Dendritic cell treated with granulocyte-macrophage colony-stimulating factor and Interleukin-4, amounts not matched to agents 40 ng/mL and 50 ng/mL, for 4 days (primary cell): ENCODE data around the gene BHMT.

Source experiments
- H3K27ac Mint-ChIP-seq: one replicate; pipeline ENCODE4 v1.8.0; 2022; ENCODE audit warnings: mild to moderate bottlenecking, mixed read lengths
- H3K27me3 Mint-ChIP-seq: one replicate; pipeline ENCODE4 v1.8.0; 2022; ENCODE audit warnings: mild to moderate bottlenecking, mixed read lengths
- H3K36me3 Mint-ChIP-seq: one replicate; pipeline ENCODE4 v1.8.0; 2022; ENCODE audit warnings: low read depth, mixed read lengths
- H3K4me1 Mint-ChIP-seq: one replicate; pipeline ENCODE4 v1.8.0; 2022; ENCODE audit warnings: low read depth, mixed read lengths
- H3K4me3 Mint-ChIP-seq: one replicate; pipeline ENCODE4 v1.8.0; 2022; ENCODE audit warnings: mild to moderate bottlenecking, moderate library complexity, mixed read lengths
- H3K9me3 Mint-ChIP-seq: one replicate; pipeline ENCODE4 v1.8.0; 2022; ENCODE audit warnings: mixed read lengths
- intact Hi-C: fragments of 100-400 bp; cut with micrococcal nuclease; formaldehyde crosslinking; loops from one replicate; pipeline ENCODE4 v1.15.0; 2022

BHMT gene

DNA sequence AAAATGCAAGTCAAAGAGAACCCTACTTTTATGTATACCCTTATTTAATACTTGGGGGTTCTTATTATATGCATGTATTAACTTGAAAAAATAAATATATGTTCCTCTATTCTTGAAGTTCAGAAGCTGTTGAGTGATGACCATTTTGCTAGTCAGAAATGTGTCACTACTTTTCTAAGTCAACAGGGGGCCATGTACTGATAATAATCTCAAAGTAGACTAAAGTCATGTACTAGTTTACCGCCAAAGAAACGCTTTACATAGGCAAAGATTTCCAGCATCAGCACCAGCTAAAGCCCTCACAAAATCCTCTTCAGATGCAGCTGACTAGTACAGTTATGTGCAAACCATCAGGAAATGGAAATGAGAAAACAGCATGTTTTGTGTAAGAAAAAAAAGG, 5.7 kb upstream of the BHMT start:
- Mint-ChIP-seq H3K4me3 (no peak overlapping the region), H3K9me3 (peaks cover 6% of the 10 kb centered on the region)

DNA sequence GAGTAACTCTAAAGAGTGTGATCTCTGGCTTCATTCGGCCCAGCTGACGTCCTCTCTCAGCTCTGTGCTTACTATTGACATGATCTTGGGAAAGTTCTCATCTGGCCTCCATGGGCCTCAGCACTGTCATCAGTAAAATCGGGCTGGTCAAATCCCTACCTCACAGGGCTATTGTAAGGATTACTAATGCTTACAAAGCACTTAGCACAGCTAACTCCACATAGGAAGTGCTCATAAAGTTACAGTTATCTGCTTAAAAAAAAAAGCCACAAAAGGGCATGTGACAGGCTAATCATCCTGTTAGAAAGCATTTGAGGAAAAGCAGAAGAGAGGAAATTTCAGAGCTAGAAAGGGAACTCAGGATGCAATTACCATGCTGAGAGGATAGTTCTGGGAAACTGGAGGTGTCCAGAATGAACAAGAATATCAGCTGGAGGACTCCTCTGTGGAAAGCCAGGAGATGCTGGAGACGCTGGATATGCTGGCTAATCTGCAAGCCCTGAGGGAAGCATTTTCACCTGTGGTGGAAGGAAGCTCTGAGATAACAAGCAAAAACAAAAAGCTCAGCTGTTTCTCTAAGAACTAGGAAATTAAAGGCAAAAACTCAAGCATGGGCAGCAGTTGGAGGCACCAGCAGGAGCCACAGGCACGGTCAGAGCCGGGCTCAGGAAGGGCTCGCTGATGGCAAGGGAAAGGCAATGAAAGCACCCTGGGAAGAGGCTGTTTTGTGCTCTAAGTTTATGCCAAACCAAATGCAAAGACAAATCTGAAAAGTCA, 4.4 kb upstream of the BHMT start:
- intact Hi-C loops, result no loop called here
- H3K27me3 Mint-ChIP-seq, result peaks cover 21% of the 10 kb centered on the region
- H3K27ac Mint-ChIP-seq, result peak overlapping the region; percentile 69
- H3K4me3 Mint-ChIP-seq, result peak overlapping the region; percentile 20
- no peaks in the 10 kb centered on the region for H3K9me3 Mint-ChIP-seq
- peaks cover 30% of the 10 kb centered on the region for H3K4me1 Mint-ChIP-seq
- no peaks in the 10 kb centered on the region for H3K36me3 Mint-ChIP-seq

More for the DNA sequence above, 5.7 kb upstream of the BHMT start:
- Mint-ChIP-seq H3K27ac (peak overlapping the region; percentile 69), H3K4me1 (peaks cover 21% of the 10 kb centered on the region), H3K27me3 (peaks cover 9% of the 10 kb centered on the region), H3K36me3 (no peaks in the 10 kb centered on the region)
- intact Hi-C loops, result no loop called here

- peaks cover 32% of the 10 kb centered on the region for H3K4me1 Mint-ChIP-seq
- H3K36me3 Mint-ChIP-seq, result no peaks in the 10 kb centered on the region
- intact Hi-C loops, result no loop called here
- H3K4me3 Mint-ChIP-seq, result no peak overlapping the region
- peak overlapping the region; percentile 69 for H3K27ac Mint-ChIP-seq
- no peaks in the 10 kb centered on the region for H3K9me3 Mint-ChIP-seq
- H3K27me3 Mint-ChIP-seq, result peaks cover 30% of the 10 kb centered on the region
These were observed 3.5 kb upstream of the BHMT start for GRCh38 chr5:79108086-79108485.

DNA sequence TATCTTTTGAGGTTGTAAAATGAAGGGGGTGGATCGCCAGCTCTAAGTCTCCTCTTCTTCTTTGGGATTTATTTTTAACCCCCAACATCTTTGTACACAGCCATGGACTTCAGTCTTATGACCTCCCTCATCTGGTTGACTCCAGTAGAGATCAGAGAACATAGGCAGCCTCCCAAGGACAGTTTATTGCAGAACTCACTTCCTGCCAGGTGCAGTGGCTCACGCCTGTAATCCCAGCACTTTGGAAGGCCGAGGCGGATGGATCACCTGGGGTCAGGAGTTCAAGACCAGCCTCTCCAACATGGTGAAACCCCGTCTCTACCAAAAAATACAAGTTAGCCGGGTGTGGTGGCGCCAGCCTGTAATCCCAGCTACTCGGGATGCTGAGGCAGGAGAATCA, 2.8 kb upstream of the BHMT start:
- H3K27me3 Mint-ChIP-seq, result peaks cover 30% of the 10 kb centered on the region
- intact Hi-C loops, result no loop called here
- H3K27ac Mint-ChIP-seq, result no peak overlapping the region
- H3K36me3 Mint-ChIP-seq, result no peaks in the 10 kb centered on the region
- H3K4me3 Mint-ChIP-seq, result no peak overlapping the region
- peaks cover 32% of the 10 kb centered on the region for H3K4me1 Mint-ChIP-seq
- H3K9me3 Mint-ChIP-seq, result no peaks in the 10 kb centered on the region

DNA sequence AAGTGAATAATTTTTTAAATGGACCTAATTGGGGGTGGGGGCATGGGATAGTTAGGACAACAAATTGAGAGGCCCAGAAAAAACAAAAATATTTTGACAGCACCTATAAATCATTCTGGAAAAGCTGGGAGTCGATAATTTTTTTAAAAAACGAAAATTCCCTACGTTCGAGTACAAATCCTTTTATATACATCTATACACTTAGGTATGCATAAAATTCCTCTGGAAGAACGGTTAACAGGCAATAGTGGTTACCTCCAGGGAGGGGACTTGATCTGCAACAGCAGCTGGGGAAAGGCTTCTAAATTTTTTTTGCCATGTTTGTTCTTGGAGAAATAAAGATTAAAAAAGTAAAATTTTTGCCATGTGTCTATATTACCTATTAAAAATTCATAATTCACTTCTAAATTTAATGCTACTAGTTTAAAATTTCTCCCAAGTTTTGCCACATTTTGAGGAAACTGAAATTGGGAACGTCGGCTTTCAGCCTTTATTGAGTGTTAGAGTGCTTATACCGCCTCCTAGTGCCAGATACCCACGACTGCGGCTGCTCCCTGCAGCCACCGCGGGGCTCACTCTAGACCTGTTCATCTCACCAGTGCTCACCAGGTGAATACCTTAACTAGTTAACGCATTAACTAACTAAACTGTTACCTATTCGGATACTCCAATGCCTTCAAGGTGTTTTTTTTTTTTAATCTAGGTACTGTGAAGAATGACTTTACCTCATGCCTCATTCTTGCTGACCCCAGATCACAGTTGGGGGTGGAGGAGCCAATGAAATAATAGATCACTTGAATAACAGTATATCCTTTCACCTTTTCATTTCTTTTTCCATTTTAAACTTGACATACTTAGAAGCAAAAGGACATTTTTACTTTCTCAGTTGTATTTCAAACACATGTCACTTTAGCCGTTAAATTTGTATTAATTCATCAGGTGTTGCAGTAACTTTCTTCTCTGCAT, 1.8 kb upstream of the BHMT start:
- H3K36me3 Mint-ChIP-seq, result no peaks in the 10 kb centered on the region

DNA sequence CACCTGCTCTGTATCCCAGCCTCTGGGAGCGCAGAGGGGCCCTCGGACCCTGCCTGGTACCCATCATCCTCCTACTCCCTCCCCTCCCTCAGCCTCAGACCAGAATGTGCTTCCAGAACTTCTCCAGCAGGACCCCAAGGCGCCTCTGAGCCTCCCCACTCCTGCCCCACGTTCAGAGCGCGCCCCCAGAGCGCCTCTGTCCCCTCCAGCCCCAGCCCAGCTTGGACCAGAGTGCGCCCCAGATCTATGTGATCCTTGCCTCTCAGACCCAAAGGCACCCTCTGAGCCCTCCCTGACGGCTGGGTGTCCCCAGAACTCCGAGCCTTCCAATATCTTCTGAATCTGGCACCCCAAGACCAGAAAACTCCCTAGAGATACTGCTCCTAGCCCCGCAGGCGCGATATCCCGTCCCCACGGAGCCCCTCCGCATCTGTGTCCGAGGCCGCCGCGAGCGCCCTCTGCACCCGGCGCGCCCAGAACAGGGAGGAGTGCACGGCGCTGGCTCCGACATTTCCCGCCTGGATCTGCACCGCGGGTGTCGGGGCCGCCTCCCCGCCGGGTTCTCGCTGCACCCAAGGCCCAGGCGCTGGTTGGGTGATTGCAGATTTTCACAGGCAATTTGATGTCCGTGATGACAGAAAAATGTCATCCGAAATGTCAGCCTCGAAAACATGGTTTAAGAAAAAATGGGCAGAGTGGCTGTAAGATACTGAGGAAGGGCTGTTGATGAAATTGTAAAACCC, 522 bp downstream of the BHMT start:
- intact Hi-C loops, result no loop called here

More for the DNA sequence above, 1.8 kb upstream of the BHMT start:
- H3K4me3 Mint-ChIP-seq, result no peak overlapping the region
- H3K27me3 Mint-ChIP-seq, result peaks cover 35% of the 10 kb centered on the region
- H3K27ac Mint-ChIP-seq, result no peak overlapping the region
- intact Hi-C loops, result loop anchor here (1.0 kb wide), 1 partner anchor 85 kb away; no protein-coding TSS in a partner anchor
- no peaks in the 10 kb centered on the region for H3K9me3 Mint-ChIP-seq
- peaks cover 32% of the 10 kb centered on the region for H3K4me1 Mint-ChIP-seq

DNA sequence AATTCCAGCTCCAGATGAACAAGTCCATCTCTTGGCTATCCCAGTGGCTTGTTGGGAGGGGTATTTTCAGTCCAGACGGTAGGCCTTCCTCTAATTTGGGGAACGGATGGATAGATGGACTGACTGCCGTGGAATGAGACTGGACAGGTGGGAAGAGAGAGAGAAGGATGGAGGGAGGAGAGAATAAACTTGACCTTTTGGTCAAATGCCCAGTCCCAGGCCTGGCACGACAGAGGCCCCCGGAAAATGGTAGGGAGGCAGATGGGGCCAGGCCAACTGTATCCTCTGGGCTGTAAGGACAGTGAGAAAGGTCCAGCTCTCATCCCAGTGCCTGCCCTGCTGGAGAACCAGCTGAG, 1.1 kb downstream of the BHMT start:
- H3K4me3 Mint-ChIP-seq, result no peak overlapping the region
- peaks cover 42% of the 10 kb centered on the region for H3K27me3 Mint-ChIP-seq
- intact Hi-C loops, result no loop called here
- H3K27ac Mint-ChIP-seq, result no peak overlapping the region
- H3K4me1 Mint-ChIP-seq, result peaks cover 15% of the 10 kb centered on the region
- H3K9me3 Mint-ChIP-seq, result no peaks in the 10 kb centered on the region
- H3K36me3 Mint-ChIP-seq, result no peaks in the 10 kb centered on the region

More for the DNA sequence above, 522 bp downstream of the BHMT start:
- H3K9me3 Mint-ChIP-seq, result no peaks in the 10 kb centered on the region
- no peak overlapping the region for H3K27ac Mint-ChIP-seq
- peaks cover 20% of the 10 kb centered on the region for H3K4me1 Mint-ChIP-seq
- H3K27me3 Mint-ChIP-seq, result peaks cover 42% of the 10 kb centered on the region
- H3K4me3 Mint-ChIP-seq, result no peak overlapping the region
- no peaks in the 10 kb centered on the region for H3K36me3 Mint-ChIP-seq

DNA sequence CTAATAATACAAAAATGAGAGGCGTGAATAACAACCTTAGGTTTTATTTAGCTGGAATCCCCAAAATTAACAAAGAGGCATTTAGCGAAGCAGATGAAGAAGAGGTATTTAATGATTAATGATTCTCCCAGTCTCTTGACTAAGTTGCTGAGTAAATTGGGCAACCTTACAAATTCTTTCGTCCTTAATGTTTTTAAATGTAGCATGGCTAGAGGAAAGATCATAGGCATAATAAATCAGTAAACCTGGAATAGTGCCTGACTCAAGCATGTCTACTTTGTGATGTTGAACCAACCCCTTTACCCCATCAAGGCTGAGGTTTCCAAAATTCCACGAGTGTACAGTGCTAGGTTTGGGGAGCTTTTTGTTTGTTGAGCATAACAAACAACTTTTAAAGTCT, 7.9 kb downstream of the BHMT start:
- Mint-ChIP-seq H3K36me3 (no peaks in the 10 kb centered on the region), H3K27me3 (peaks cover 10% of the 10 kb centered on the region), H3K27ac (no peak overlapping the region), H3K4me1 (peaks cover 11% of the 10 kb centered on the region), H3K4me3 (no peak overlapping the region), H3K9me3 (no peaks in the 10 kb centered on the region)
- intact Hi-C loops, result no loop called here

GRCh38 chr5:79120221-79120620, 8.6 kb downstream of the BHMT start:
- intact Hi-C loops, result no loop called here
- Mint-ChIP-seq H3K9me3 (no peaks in the 10 kb centered on the region), H3K4me3 (no peak overlapping the region), H3K4me1 (peaks cover 11% of the 10 kb centered on the region), H3K36me3 (no peaks in the 10 kb centered on the region), H3K27ac (no peak overlapping the region), H3K27me3 (peaks cover 6% of the 10 kb centered on the region)

- H3K4me1 Mint-ChIP-seq, result peaks cover 11% of the 10 kb centered on the region
- H3K36me3 Mint-ChIP-seq, result no peaks in the 10 kb centered on the region
- H3K27ac Mint-ChIP-seq, result no peak overlapping the region
- intact Hi-C loops, result no loop called here
- H3K9me3 Mint-ChIP-seq, result no peaks in the 10 kb centered on the region
- peaks cover 2% of the 10 kb centered on the region for H3K27me3 Mint-ChIP-seq
- H3K4me3 Mint-ChIP-seq, result no peak overlapping the region
These were observed 11.4 kb downstream of the BHMT start for GRCh38 chr5:79122973-79123372.

DNA sequence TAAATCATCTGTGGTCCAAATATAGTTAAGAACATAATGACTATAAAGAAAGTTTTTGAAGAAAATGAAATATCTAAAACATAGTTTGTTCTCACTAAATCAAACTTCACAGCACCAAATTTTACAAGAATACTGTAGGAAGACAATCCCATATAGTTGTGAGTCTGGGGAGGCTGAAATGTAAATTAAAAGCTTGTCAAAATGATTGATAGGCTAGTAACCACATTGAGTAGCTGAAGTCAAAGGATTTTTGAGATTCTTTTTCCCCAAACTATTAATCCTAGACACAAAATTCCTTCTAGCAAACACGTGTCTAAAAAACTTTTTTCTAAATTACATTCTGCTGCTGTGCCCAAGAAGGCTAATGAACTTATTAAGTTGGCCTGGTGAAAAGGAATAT, 13.0 kb downstream of the BHMT start:
- no peaks in the 10 kb centered on the region for H3K27me3 Mint-ChIP-seq
- peaks cover 11% of the 10 kb centered on the region for H3K4me1 Mint-ChIP-seq
- intact Hi-C loops, result no loop called here
- no peaks in the 10 kb centered on the region for H3K36me3 Mint-ChIP-seq
- no peak overlapping the region for H3K27ac Mint-ChIP-seq
- no peak overlapping the region for H3K4me3 Mint-ChIP-seq
- H3K9me3 Mint-ChIP-seq, result no peaks in the 10 kb centered on the region

- intact Hi-C loops, result loop anchor here (5.0 kb wide), 1 partner anchor 332 kb away; no protein-coding TSS in a partner anchor
- H3K4me1 Mint-ChIP-seq, result peaks cover 11% of the 10 kb centered on the region
- no peak overlapping the region for H3K4me3 Mint-ChIP-seq
- H3K9me3 Mint-ChIP-seq, result no peaks in the 10 kb centered on the region
- H3K27ac Mint-ChIP-seq, result no peak overlapping the region
- H3K36me3 Mint-ChIP-seq, result no peaks in the 10 kb centered on the region
- peaks cover 3% of the 10 kb centered on the region for H3K27me3 Mint-ChIP-seq
These were observed 19.2 kb downstream of the BHMT start for GRCh38 chr5:79130781-79131180.

- Mint-ChIP-seq H3K9me3 (no peaks in the 10 kb centered on the region), H3K27ac (no peak overlapping the region), H3K4me3 (no peak overlapping the region)
These were observed 21.6 kb downstream of the BHMT start for GRCh38 chr5:79133121-79133656.

More at GRCh38 chr5:79133121-79133656, 21.6 kb downstream of the BHMT start:
- peaks cover 11% of the 10 kb centered on the region for H3K4me1 Mint-ChIP-seq
- H3K27me3 Mint-ChIP-seq, result peaks cover 3% of the 10 kb centered on the region
- intact Hi-C loops, result loop anchor here (1.0 to 5.0 kb wide), 3 partner anchors 108 to 329 kb away; no protein-coding TSS in a partner anchor
- no peaks in the 10 kb centered on the region for H3K36me3 Mint-ChIP-seq
